Neuronal stem cell (in vitro differentiated cells): ENCODE measurements around the gene FAR1.

Experiments used
- DNase-seq: peaks from one replicate; pipeline ENCODE4 v3.0.0-alpha.2; 2013; ENCODE audit warnings: low spot score
- H2AFZ ChIP-seq: one replicate; pipeline ENCODE4 v1.6.1; 2013; ENCODE audit warnings: mild to moderate bottlenecking, low read length, inconsistent platforms
- H2AK5ac ChIP-seq: 2 replicates; pipeline ENCODE4 v1.6.1; 2013; ENCODE audit warnings: low read depth, mild to moderate bottlenecking, inconsistent platforms, low read length, moderate library complexity, mixed read lengths
- H2BK120ac ChIP-seq: 2 replicates; pipeline ENCODE4 v1.6.1; 2013; ENCODE audit warnings: low read depth, mild to moderate bottlenecking, inconsistent platforms, low read length, moderate library complexity, mixed read lengths
- H2BK12ac ChIP-seq: one replicate; pipeline ENCODE4 v1.6.1; 2013; ENCODE audit warnings: low read length, inconsistent platforms
- H2BK15ac ChIP-seq: 2 replicates; pipeline ENCODE4 v1.6.1; 2013; ENCODE audit warnings: mild to moderate bottlenecking, low read length, inconsistent platforms, mixed read lengths
- H2BK5ac ChIP-seq: one replicate; pipeline ENCODE4 v1.6.1; 2013; ENCODE audit warnings: inconsistent platforms, mild to moderate bottlenecking, low read length, moderate library complexity
- H3K14ac ChIP-seq: one replicate; pipeline ENCODE4 v1.6.1; 2013; ENCODE audit warnings: low read length, inconsistent platforms
- H3K18ac ChIP-seq: 2 replicates; pipeline ENCODE4 v1.6.1; 2013; ENCODE audit warnings: low read length, inconsistent platforms
- H3K23ac ChIP-seq: 2 replicates; pipeline ENCODE4 v1.6.1; 2013; ENCODE audit warnings: low read depth, mild to moderate bottlenecking, mixed read lengths, low read length, inconsistent platforms; ENCODE audit not compliant: poor library complexity
- H3K27ac ChIP-seq: replicated peaks from 3 replicates; pipeline ENCODE4 v1.5.1; 2013; ENCODE audit warnings: low read length, inconsistent platforms
- H3K27me3 ChIP-seq, 3 experiments: 2 replicates each; pipeline ENCODE4 v1.6.1; 2013; ENCODE audit warnings: low read length in 3 of 3, mild to moderate bottlenecking in 2 of 3, inconsistent platforms in 1 of 3, low read depth in 1 of 3, mixed read lengths in 1 of 3, moderate library complexity in 1 of 3; ENCODE audit not compliant: control insufficient read depth in 3 of 3, insufficient read depth in 3 of 3
- H3K36me3 ChIP-seq, 2 donors: replicated peaks in 1 of 2; 2 replicates each; pipeline ENCODE4 v1.6.1; 2013; ENCODE audit warnings: low read length in 2 of 2; ENCODE audit not compliant: control insufficient read depth in 2 of 2, insufficient read depth in 2 of 2
- H3K4ac ChIP-seq: 2 replicates; pipeline ENCODE4 v1.6.1; 2013; ENCODE audit warnings: inconsistent platforms, mild to moderate bottlenecking, low read length, moderate library complexity
- H3K4me1 ChIP-seq, 2 donors: 1 replicate in 1 of 2; 2 replicates in 1 of 2; pipeline ENCODE4 v1.6.1; 2013; ENCODE audit warnings: low read length in 2 of 2, low read depth in 1 of 2; ENCODE audit not compliant: control insufficient read depth in 2 of 2, insufficient read depth in 1 of 2
- H3K4me2 ChIP-seq: one replicate; pipeline ENCODE4 v1.6.1; 2013; ENCODE audit warnings: mild to moderate bottlenecking, low read length, inconsistent platforms; ENCODE audit not compliant: insufficient read depth, poor library complexity, severe bottlenecking
- H3K4me3 ChIP-seq, 2 donors: 2 replicates each; pipeline ENCODE4 v1.5.1; 2013; ENCODE audit warnings: low read length in 2 of 2, mild to moderate bottlenecking in 2 of 2, inconsistent platforms in 1 of 2, moderate library complexity in 1 of 2
- H3K79me1 ChIP-seq: one replicate; pipeline ENCODE4 v1.6.1; 2013; ENCODE audit warnings: low read depth, mild to moderate bottlenecking, inconsistent platforms, low read length, moderate library complexity
- H3K9ac ChIP-seq: one replicate; pipeline ENCODE4 v1.6.1; 2013; ENCODE audit warnings: mild to moderate bottlenecking, low read depth, low read length, inconsistent platforms; ENCODE audit not compliant: poor library complexity
- H3K9me3 ChIP-seq, 2 donors: replicated peaks in 1 of 2; 2 replicates each; pipeline versions ENCODE3 to v1.6.1; 2013; ENCODE audit warnings: low read length in 2 of 2, mild to moderate bottlenecking in 2 of 2, inconsistent platforms in 1 of 2, low read depth in 1 of 2, mixed read lengths in 1 of 2, moderate library complexity in 1 of 2; ENCODE audit not compliant: control insufficient read depth in 2 of 2, insufficient read depth in 1 of 2
- H4K8ac ChIP-seq: one replicate; pipeline ENCODE4 v1.6.1; 2013; ENCODE audit warnings: low read depth, mild to moderate bottlenecking, inconsistent platforms, low read length, moderate library complexity
- H4K91ac ChIP-seq: one replicate; pipeline ENCODE4 v1.6.1; 2013; ENCODE audit warnings: low read length, low read depth, mild to moderate bottlenecking, inconsistent platforms; ENCODE audit not compliant: poor library complexity
- WGBS, 2 donors: extraction: QIAGEN DNeasy Blood & Tissue Kit; methylation state at CpG; one replicate each; pipeline ENCODE4 v1.1.7; 2013; ENCODE audit warnings: missing lambda C conversion rate in 2 of 2, mixed read lengths in 1 of 2; ENCODE audit not compliant: insufficient read length in 2 of 2, insufficient replicate concordance in 1 of 2; ENCODE audit errors: extremely low coverage in 2 of 2; 5-methylcytosine and 5-hydroxymethylcytosine counted together

FAR1 gene

GRCh38 chr11:13629779-13630178, 38.7 kb upstream of the FAR1 start:
- H3K9me3 ChIP-seq, result no peaks in the 10 kb centered on the region
- H2BK15ac ChIP-seq, result no peak overlapping the region

GRCh38 chr11:13635290-13635689, 33.2 kb upstream of the FAR1 start:
- no peak overlapping the region for H4K91ac ChIP-seq
- no peak overlapping the region for H2BK5ac ChIP-seq
- no peak overlapping the region for H3K4ac ChIP-seq
- H2BK120ac ChIP-seq, result no peak overlapping the region
- H3K27me3 ChIP-seq, result no peaks in the 10 kb centered on the region
- H2BK15ac ChIP-seq, result no peak overlapping the region
- H3K14ac ChIP-seq, result no peak overlapping the region
- no peak overlapping the region for H2AFZ ChIP-seq
- H4K8ac ChIP-seq, result no peak overlapping the region
- no peak overlapping the region for H2BK12ac ChIP-seq
- H3K4me3 ChIP-seq, result no peak overlapping the region
- no peak overlapping the region for H2AK5ac ChIP-seq
- DNase-seq, result no peak
- WGBS, 2 donors, result no CpG with 5 or more reads among the region's 5 CpGs
- H3K9ac ChIP-seq, result no peak overlapping the region
- no peaks in the 10 kb centered on the region for H3K9me3 ChIP-seq
- no peak overlapping the region for H3K4me2 ChIP-seq
- H3K27ac ChIP-seq, result no peak overlapping the region
- no peak overlapping the region for H3K23ac ChIP-seq
- no peaks in the 10 kb centered on the region for H3K79me1 ChIP-seq
- no peaks in the 10 kb centered on the region for H3K36me3 ChIP-seq
- no peaks in the 10 kb centered on the region for H3K4me1 ChIP-seq
- H3K18ac ChIP-seq, result peak overlapping the region; percentile 56

More at GRCh38 chr11:13629779-13630178, 38.7 kb upstream of the FAR1 start:
- Histone ChIP-seq H2AK5ac (no peak overlapping the region), H3K4me3 (no peak overlapping the region), H3K4me1 (no peaks in the 10 kb centered on the region), H3K14ac (no peak overlapping the region), H2AFZ (no peak overlapping the region), H4K91ac (no peak overlapping the region), H3K4ac (no peak overlapping the region), H3K27me3 (no peaks in the 10 kb centered on the region), H3K9ac (no peak overlapping the region), H2BK120ac (no peak overlapping the region), H4K8ac (no peak overlapping the region), H3K27ac (no peak overlapping the region), H3K79me1 (no peaks in the 10 kb centered on the region), H3K23ac (no peak overlapping the region), H3K18ac (no peak overlapping the region), H3K36me3 (no peaks in the 10 kb centered on the region), H3K4me2 (no peak overlapping the region), H2BK5ac (no peak overlapping the region), H2BK12ac (no peak overlapping the region)
- no CpG with 5 or more reads among the region's 1 CpG for WGBS, 2 donors
- DNase-seq, result no peak

GRCh38 chr11:13635804-13636203, 32.7 kb upstream of the FAR1 start:
- no peaks in the 10 kb centered on the region for H3K36me3 ChIP-seq
- H4K91ac ChIP-seq, result no peak overlapping the region
- H3K9me3 ChIP-seq, result no peaks in the 10 kb centered on the region
- no peak overlapping the region for H2AFZ ChIP-seq
- no peak overlapping the region for H4K8ac ChIP-seq
- no peak overlapping the region for H3K23ac ChIP-seq
- no peak overlapping the region for H2BK5ac ChIP-seq
- H2AK5ac ChIP-seq, result no peak overlapping the region
- no peak overlapping the region for H3K9ac ChIP-seq
- no peak overlapping the region for H2BK120ac ChIP-seq
- no peak overlapping the region for H2BK12ac ChIP-seq
- H3K4me3 ChIP-seq, result no peak overlapping the region
- no peaks in the 10 kb centered on the region for H3K79me1 ChIP-seq
- H3K18ac ChIP-seq, result no peak overlapping the region
- no peak overlapping the region for H3K14ac ChIP-seq
- H3K4me2 ChIP-seq, result no peak overlapping the region
- H3K27me3 ChIP-seq, result no peaks in the 10 kb centered on the region
- DNase-seq, result no peak
- H3K4ac ChIP-seq, result no peak overlapping the region
- H3K27ac ChIP-seq, result no peak overlapping the region
- no peaks in the 10 kb centered on the region for H3K4me1 ChIP-seq
- H2BK15ac ChIP-seq, result no peak overlapping the region

GRCh38 chr11:13637125-13638069, 31.1 kb upstream of the FAR1 start:
- Histone ChIP-seq H3K4me1 (no peaks in the 10 kb centered on the region), H2BK15ac (no peak overlapping the region), H4K91ac (no peak overlapping the region), H3K27ac (no peak overlapping the region), H3K4ac (no peak overlapping the region), H4K8ac (no peak overlapping the region), H3K18ac (no peak overlapping the region), H2BK120ac (no peak overlapping the region), H2BK12ac (no peak overlapping the region), H3K27me3 (no peaks in the 10 kb centered on the region), H3K36me3 (no peaks in the 10 kb centered on the region), H3K4me3 (no peak overlapping the region), H3K79me1 (no peaks in the 10 kb centered on the region), H3K9me3 (no peaks in the 10 kb centered on the region), H3K9ac (no peak overlapping the region), H2AFZ (no peak overlapping the region), H3K14ac (no peak overlapping the region), H3K4me2 (no peak overlapping the region), H3K23ac (no peak overlapping the region), H2BK5ac (no peak overlapping the region), H2AK5ac (no peak overlapping the region)
- no CpG with 5 or more reads among the region's 4 CpGs for WGBS, 2 donors
- no peak for DNase-seq
